Measurements from ENCODE around the gene TMEM9.

DNA sequence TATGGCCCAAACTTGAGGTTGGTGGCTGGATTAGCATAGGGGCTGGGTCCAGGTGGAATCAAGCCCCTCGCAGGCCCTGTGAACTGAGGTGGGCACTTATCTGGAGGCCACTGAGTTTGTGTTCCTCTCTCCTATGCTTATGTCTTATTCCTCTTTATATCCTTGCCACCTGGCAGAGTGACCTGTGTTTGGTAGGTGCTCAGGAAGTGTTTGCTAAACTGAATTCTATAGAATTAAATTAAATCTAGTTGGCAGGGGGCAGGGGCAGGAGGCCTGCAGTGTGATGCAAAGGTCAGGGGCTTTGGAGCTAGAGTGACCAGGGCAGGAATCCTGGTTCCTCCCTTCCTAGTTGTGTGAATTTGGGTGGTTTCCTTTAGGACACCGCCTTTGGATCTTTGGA is 1.1 kb upstream of the TMEM9 start:
- TF ChIP-seq, protein P1, sequence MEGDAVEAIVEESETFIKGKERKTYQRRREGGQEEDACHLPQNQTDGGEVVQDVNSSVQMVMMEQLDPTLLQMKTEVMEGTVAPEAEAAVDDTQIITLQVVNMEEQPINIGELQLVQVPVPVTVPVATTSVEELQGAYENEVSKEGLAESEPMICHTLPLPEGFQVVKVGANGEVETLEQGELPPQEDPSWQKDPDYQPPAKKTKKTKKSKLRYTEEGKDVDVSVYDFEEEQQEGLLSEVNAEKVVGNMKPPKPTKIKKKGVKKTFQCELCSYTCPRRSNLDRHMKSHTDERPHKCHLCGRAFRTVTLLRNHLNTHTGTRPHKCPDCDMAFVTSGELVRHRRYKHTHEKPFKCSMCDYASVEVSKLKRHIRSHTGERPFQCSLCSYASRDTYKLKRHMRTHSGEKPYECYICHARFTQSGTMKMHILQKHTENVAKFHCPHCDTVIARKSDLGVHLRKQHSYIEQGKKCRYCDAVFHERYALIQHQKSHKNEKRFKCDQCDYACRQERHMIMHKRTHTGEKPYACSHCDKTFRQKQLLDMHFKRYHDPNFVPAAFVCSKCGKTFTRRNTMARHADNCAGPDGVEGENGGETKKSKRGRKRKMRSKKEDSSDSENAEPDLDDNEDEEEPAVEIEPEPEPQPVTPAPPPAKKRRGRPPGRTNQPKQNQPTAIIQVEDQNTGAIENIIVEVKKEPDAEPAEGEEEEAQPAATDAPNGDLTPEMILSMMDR (IDR thresholded peaks at IDR 0.05): no peak
- TF ChIP-seq POLR2A (IDR thresholded peaks at IDR 0.05): no peak
